HCT116 (cell line): Measurements from ENCODE around the gene MYDGF. TPM values are rescaled to one million over a fixed set of nuclear protein-coding genes. Genes with fewer than 3 reads are reported as not detected.

Experiments
- ATAC-seq: fragments of 200-7000 bp; cut with Tn5 transposase; 2 replicates; pipeline ENCODE4 v1.9.1; 2020; ENCODE audit warnings: mild to moderate bottlenecking, moderate library complexity
- BruUV-seq: library from RNA; stranded (reverse); fragments of 400-500 nt; replicated peaks from 2 replicates; lab custom pipeline; 2021; lab: Mats Ljungman, UMichigan
- CTCF ChIA-PET: fragments of 300-600 bp; sonication (Branson Sonifier 250); formaldehyde crosslinking; loops from one replicate; lab custom pipeline; 2021; ENCODE audit warnings: antibody characterized with exemption; lab: Charles Lee
- POLR2A ChIA-PET: fragments of 300-600, 350-600 bp; sonication (Branson Sonifier 250); formaldehyde crosslinking; loops from one replicate; lab custom pipeline; 2021; ENCODE audit warnings: antibody characterized with exemption; lab: Charles Lee
- RAD21 ChIA-PET, 2 experiments: fragments of 300-600 bp; sonication (Branson Sonifier 250); formaldehyde crosslinking; loops; one replicate each; lab custom pipeline; 2023; ENCODE audit warnings: low total read pairs in 2 of 2; ENCODE audit not compliant: uncharacterized antibody in 2 of 2, unreplicated experiment in 2 of 2, low non-redundant PET in 1 of 2; lab: Charles Lee
- DNase-seq: peaks from one replicate; pipeline ENCODE4 v3.0.0-alpha.2; 2010; ENCODE audit warnings: low read depth, low spot score
- H2AFZ ChIP-seq: fragments of 200-600 bp; shearing (Covaris generic), sonication (generic); 2 replicates; pipeline ENCODE4 v1.6.1; 2017; ENCODE audit warnings: low read depth, mixed run types, mixed read lengths, antibody characterized with exemption, low read length; ENCODE audit not compliant: poor library complexity, severe bottlenecking
- H3K27ac ChIP-seq: 2 replicates; pipeline ENCODE4 v1.5.1; 2012; ENCODE audit warnings: low read depth, low read length
- H3K27me3 ChIP-seq: fragments of 200-600 bp; sonication (generic); 2 replicates; pipeline ENCODE4 v1.6.1; 2016; ENCODE audit warnings: mixed run types, low read length, mixed read lengths; ENCODE audit not compliant: insufficient read depth
- H3K36me3 ChIP-seq, 2 experiments: fragments of 200-500 bp in 1 of 2; fragments of 200-600 bp in 1 of 2; sonication (Bioruptor generic) in 1 of 2; sonication (generic) in 1 of 2; 2 replicates each; pipeline versions ENCODE4 v1.5.1 to v1.6.1; 2014 to 2016; ENCODE audit warnings: low read length in 2 of 2, inconsistent platforms in 1 of 2, mixed read lengths in 1 of 2, mixed run types in 1 of 2; ENCODE audit not compliant: insufficient read depth in 2 of 2, control insufficient read depth in 1 of 2
- H3K4me1 ChIP-seq, 2 experiments: fragments of 200-600 bp in 1 of 2; sonication (generic) in 1 of 2; 2 replicates each; pipeline versions ENCODE4 v1.5.1 to v1.6.1; 2012 to 2017; ENCODE audit warnings: low read length in 2 of 2, inconsistent platforms in 1 of 2, mild to moderate bottlenecking in 1 of 2, mixed read lengths in 1 of 2, mixed run types in 1 of 2, moderate library complexity in 1 of 2; ENCODE audit not compliant: insufficient read depth in 2 of 2, control insufficient read depth in 1 of 2
- H3K4me2 ChIP-seq: fragments of 200-600 bp; sonication (generic); 2 replicates; pipeline ENCODE4 v1.6.1; 2017; ENCODE audit warnings: mixed run types, low read length, mixed read lengths
- H3K4me3 ChIP-seq, 2 experiments: fragments of 200-600 bp in 1 of 2; sonication (generic) in 1 of 2; replicated peaks in 1 of 2; 2 replicates each; pipeline ENCODE4 v1.5.1; 2011 to 2016; ENCODE audit warnings: low read length in 2 of 2, control low read depth in 1 of 2, low read depth in 1 of 2, mild to moderate bottlenecking in 1 of 2, mixed read lengths in 1 of 2, mixed run types in 1 of 2
- H3K79me2 ChIP-seq: fragments of 200-600 bp; sonication (generic); 2 replicates; pipeline ENCODE4 v1.6.1; 2017; ENCODE audit warnings: mild to moderate bottlenecking, mixed run types, low read length, moderate library complexity, mixed read lengths; ENCODE audit not compliant: insufficient read depth
- H3K9ac ChIP-seq: fragments of 200-600 bp; sonication (generic); 2 replicates; pipeline ENCODE4 v1.6.1; 2016; ENCODE audit warnings: low read length, mixed read lengths
- H3K9me2 ChIP-seq: fragments of 200-600 bp; sonication (generic), shearing (Covaris generic); 2 replicates; pipeline ENCODE4 v1.6.1; 2017; ENCODE audit warnings: mixed run types, mild to moderate bottlenecking, moderate library complexity; ENCODE audit not compliant: insufficient read depth
- H3K9me3 ChIP-seq, 2 experiments: fragments of 200-500 bp in 1 of 2; fragments of 200-600 bp in 1 of 2; sonication (Bioruptor generic) in 1 of 2; sonication (generic) in 1 of 2; 2 replicates each; pipeline ENCODE4 v1.6.1; 2014 to 2017; ENCODE audit warnings: low read length in 2 of 2, mixed read lengths in 2 of 2, inconsistent platforms in 1 of 2, low read depth in 1 of 2, mild to moderate bottlenecking in 1 of 2, mixed run types in 1 of 2, moderate library complexity in 1 of 2; ENCODE audit not compliant: control insufficient read depth in 1 of 2, insufficient read depth in 1 of 2
- H4K20me1 ChIP-seq: fragments of 200-600 bp; sonication (generic), shearing (Covaris generic); 2 replicates; pipeline ENCODE4 v1.6.1; 2017; ENCODE audit warnings: mixed run types, mild to moderate bottlenecking, moderate library complexity; ENCODE audit not compliant: insufficient read depth
- YY1 ChIP-seq: IDR thresholded peaks from 2 replicates; pipeline ENCODE4 v1.6.1; 2011; ENCODE audit warnings: low read length, low read depth, moderate library complexity, mild to moderate bottlenecking; ENCODE audit not compliant: insufficient replicate concordance; ENCODE audit errors: extremely low read depth
- intact Hi-C: fragments of 100-400 bp; cut with micrococcal nuclease; formaldehyde crosslinking; loops from 2 replicates; pipeline ENCODE4 v1.10.0; 2022
- total RNA-seq: library from RNA; stranded (reverse); gene quantifications from one replicate; pipeline ENCODE4 v1.2.1, GENCODE V29; 2021; ENCODE audit not compliant: unreplicated experiment
- TF ChIP-seq, protein P1 (sequence below): IDR thresholded peaks from 2 replicates; pipeline ENCODE4 v1.6.1; 2012; ENCODE audit warnings: low read depth
- TF ChIP-seq, protein P2 (sequence below), 3 experiments: fragments of 200-600 bp in 1 of 3; sonication (generic) in 1 of 3; IDR thresholded peaks in 2 of 3; conservative IDR thresholded peaks in 1 of 3; 2 replicates each; pipeline ENCODE4 v1.5.1; 2012 to 2017; ENCODE audit warnings: low read depth in 2 of 3, low read length in 2 of 3, antibody characterized with exemption in 1 of 3, borderline replicate concordance in 1 of 3, control low read depth in 1 of 3, mild to moderate bottlenecking in 1 of 3, mixed read lengths in 1 of 3, mixed run types in 1 of 3, moderate library complexity in 1 of 3; ENCODE audit not compliant: insufficient read depth in 1 of 3

MYDGF gene
- total RNA-seq, 1 experiment from 2014 or later = 110 TPM

DNA sequence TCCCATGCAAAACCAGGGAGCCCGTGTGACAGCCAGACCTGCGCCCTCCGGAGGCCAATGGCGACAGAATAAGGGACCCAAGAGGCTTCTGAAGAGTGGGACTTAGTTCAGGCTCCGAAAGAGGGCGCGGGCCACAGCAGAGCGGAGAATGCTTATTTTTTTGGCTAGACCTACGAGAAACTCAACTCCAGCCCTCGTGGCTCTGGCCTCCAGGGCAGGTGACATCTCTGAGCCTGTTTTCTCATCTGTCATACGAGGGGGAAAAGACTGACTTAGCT, 30.5 kb upstream of the MYDGF start:
- no peak overlapping the region for H3K4me2 ChIP-seq
- H3K27me3 ChIP-seq = no peaks in the 10 kb centered on the region
- TF ChIP-seq, protein P1, sequence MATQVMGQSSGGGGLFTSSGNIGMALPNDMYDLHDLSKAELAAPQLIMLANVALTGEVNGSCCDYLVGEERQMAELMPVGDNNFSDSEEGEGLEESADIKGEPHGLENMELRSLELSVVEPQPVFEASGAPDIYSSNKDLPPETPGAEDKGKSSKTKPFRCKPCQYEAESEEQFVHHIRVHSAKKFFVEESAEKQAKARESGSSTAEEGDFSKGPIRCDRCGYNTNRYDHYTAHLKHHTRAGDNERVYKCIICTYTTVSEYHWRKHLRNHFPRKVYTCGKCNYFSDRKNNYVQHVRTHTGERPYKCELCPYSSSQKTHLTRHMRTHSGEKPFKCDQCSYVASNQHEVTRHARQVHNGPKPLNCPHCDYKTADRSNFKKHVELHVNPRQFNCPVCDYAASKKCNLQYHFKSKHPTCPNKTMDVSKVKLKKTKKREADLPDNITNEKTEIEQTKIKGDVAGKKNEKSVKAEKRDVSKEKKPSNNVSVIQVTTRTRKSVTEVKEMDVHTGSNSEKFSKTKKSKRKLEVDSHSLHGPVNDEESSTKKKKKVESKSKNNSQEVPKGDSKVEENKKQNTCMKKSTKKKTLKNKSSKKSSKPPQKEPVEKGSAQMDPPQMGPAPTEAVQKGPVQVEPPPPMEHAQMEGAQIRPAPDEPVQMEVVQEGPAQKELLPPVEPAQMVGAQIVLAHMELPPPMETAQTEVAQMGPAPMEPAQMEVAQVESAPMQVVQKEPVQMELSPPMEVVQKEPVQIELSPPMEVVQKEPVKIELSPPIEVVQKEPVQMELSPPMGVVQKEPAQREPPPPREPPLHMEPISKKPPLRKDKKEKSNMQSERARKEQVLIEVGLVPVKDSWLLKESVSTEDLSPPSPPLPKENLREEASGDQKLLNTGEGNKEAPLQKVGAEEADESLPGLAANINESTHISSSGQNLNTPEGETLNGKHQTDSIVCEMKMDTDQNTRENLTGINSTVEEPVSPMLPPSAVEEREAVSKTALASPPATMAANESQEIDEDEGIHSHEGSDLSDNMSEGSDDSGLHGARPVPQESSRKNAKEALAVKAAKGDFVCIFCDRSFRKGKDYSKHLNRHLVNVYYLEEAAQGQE = no peak
- TF ChIP-seq YY1 = no peak
- TF ChIP-seq, protein P2, sequence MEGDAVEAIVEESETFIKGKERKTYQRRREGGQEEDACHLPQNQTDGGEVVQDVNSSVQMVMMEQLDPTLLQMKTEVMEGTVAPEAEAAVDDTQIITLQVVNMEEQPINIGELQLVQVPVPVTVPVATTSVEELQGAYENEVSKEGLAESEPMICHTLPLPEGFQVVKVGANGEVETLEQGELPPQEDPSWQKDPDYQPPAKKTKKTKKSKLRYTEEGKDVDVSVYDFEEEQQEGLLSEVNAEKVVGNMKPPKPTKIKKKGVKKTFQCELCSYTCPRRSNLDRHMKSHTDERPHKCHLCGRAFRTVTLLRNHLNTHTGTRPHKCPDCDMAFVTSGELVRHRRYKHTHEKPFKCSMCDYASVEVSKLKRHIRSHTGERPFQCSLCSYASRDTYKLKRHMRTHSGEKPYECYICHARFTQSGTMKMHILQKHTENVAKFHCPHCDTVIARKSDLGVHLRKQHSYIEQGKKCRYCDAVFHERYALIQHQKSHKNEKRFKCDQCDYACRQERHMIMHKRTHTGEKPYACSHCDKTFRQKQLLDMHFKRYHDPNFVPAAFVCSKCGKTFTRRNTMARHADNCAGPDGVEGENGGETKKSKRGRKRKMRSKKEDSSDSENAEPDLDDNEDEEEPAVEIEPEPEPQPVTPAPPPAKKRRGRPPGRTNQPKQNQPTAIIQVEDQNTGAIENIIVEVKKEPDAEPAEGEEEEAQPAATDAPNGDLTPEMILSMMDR (IDR thresholded peaks at IDR 0.05 in 2 of 3, conservative IDR thresholded peaks at IDR 0.05 in 1 of 3; ENCODE audit: borderline replicate concordance in 1 of 3, insufficient read depth in 1 of 3, low read depth in 2 of 3, low read length in 2 of 3) = peak in 2 of 3 experiments; percentile 21 to 30; a peak in 2 of 6 replicates
- peaks cover 0 to under 1% of the 10 kb centered on the region in 2 experiments; a peak in 1 of 4 replicates for H3K4me1 ChIP-seq
- H3K9me2 ChIP-seq = no peaks in the 10 kb centered on the region
- H3K79me2 ChIP-seq = no peaks in the 10 kb centered on the region
- no peak overlapping the region for H3K4me3 ChIP-seq
- no TSS peak for BruUV-seq
- intact Hi-C loops = no loop called here
- ChIA-PET CTCF (interaction anchor here (1.4 kb wide), 1 partner anchor 24 kb away, joined by 3 read pairs; no protein-coding TSS in a partner anchor), RAD21 (no interaction called here), POLR2A (no interaction called here)
- no peak overlapping the region for H3K9ac ChIP-seq
- H2AFZ ChIP-seq = no peak overlapping the region
- peaks cover 14 to 46% of the 10 kb centered on the region in 2 experiments for H3K36me3 ChIP-seq
- no peaks in the 10 kb centered on the region for H4K20me1 ChIP-seq
- H3K27ac ChIP-seq = no peak overlapping the region
- DNase-seq = no peak
- H3K9me3 ChIP-seq = no peaks in the 10 kb centered on the region
- ATAC-seq = peak; percentile 54; the same call in 1 of the 2 replicates
